Left colon (tissue), 2 donors: Measurements from ENCODE around the gene RYR3. TPM values are rescaled to one million over a fixed set of nuclear protein-coding genes. Genes with fewer than 3 reads are reported as not detected.

Experiments
- ATAC-seq: fragments of 200-7000 bp; cut with Tn5 transposase; one replicate; pipeline ENCODE4 v1.9.1; 2020; ENCODE audit warnings: mild to moderate bottlenecking, moderate library complexity
- DNase-seq, 2 donors: peaks; one replicate each; pipeline ENCODE4 v3.0.0-alpha.2; 2020
- intact Hi-C, 2 donors: fragments of 100-400 bp; cut with DNase I in 1 of 2; cut with micrococcal nuclease in 1 of 2; formaldehyde crosslinking; loops; one replicate each; pipeline versions ENCODE4 v1.11.2 to v1.14.0; 2022; cut with DNase I, micrococcal nuclease
- total RNA-seq, 2 donors: library from RNA; stranded (reverse); fragmentation: NEBNext Ultra II Directional; extraction: Animal tissue kit (Norgen Biotek cat#: 25700); gene quantifications; one replicate each; pipeline ENCODE4 v1.2.1, GENCODE V29; 2021
- donor health status: DM: no; HTN: no; CAD: no.
- donor health status: DM: yes; HTN: yes; CAD: no.

RYR3 gene
- total RNA-seq, 2 donors from 2014 or later: 0.27 to 2.2 TPM

GRCh38 chr15:33374226-33374914 lies 63.6 kb downstream of the RYR3 start:
- intact Hi-C loops: no loop called here
- no peak for DNase-seq
- ATAC-seq: no peak

GRCh38 chr15:33375236-33375635 lies 64.5 kb downstream of the RYR3 start:
- intact Hi-C loops: no loop called here
- ATAC-seq: no peak

GRCh38 chr15:33377204-33377603 lies 66.4 kb downstream of the RYR3 start:
- ATAC-seq: no peak
- intact Hi-C loops: no loop called here
- DNase-seq: no peak

More at GRCh38 chr15:33375236-33375635, 64.5 kb downstream of the RYR3 start:
- no peak for DNase-seq

GRCh38 chr15:33378866-33379480 lies 68.2 kb downstream of the RYR3 start:
- no peak for DNase-seq
- intact Hi-C loops: no loop called here
- ATAC-seq: no peak

DNA sequence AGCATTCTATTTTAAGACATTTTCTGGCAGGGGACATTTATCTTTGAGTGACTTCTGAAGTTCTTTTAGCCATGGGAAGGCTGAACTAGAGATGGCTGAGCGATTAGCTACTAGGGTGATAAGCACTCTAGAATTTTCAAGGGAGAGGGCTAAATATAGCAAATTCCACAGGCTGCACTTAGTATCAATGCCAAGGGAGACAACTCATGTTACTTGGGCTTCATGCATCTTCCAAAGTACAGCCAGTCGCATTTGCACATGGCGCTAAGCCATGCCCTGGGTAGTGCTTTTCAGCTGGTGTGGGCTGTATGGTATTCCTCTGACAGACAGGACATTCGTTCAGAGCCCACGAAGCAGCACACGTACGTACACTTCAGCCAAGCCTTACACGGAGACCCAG lies 69.6 kb downstream of the RYR3 start:
- no peak for DNase-seq
- no peak for ATAC-seq
- intact Hi-C loops: no loop called here

DNA sequence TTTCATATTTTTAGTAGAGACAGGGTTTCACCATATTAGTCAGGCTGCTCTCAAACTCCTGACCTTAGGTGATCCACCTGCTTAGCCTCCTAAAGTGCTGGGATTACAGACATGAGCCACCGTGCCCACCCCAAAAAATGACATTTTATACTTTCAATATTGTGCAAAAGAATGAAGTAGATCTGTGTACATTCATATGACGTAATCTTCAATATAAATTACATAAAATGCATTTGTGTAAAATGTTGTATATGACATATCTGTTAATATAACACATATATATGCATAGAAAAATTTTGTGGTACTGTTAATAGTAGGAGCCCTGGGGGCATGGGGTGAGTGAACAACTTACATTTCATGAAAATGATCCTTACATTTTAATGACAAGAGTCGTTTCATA lies 71.7 kb downstream of the RYR3 start:
- ATAC-seq: no peak

DNA sequence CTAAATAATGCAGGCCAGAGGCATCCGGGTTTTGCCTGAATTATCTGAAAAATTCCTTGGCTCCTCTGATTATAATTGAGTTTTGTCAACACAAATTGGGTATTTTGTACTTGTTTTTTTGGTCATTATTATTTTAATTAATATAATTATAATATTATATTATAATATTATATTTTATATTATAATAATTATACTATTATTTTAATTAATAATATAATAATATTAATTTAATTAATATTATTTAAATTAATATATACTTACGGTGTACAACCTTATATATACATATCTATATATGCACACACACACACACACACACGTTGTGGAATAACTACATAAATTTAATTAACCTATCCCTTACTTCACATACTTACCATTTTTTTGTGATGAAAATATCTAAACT lies 73.5 kb downstream of the RYR3 start:
- no peak for ATAC-seq
- intact Hi-C loops: no loop called here

More for the DNA sequence above, 71.7 kb downstream of the RYR3 start:
- intact Hi-C loops: no loop called here
- DNase-seq: no peak

DNA sequence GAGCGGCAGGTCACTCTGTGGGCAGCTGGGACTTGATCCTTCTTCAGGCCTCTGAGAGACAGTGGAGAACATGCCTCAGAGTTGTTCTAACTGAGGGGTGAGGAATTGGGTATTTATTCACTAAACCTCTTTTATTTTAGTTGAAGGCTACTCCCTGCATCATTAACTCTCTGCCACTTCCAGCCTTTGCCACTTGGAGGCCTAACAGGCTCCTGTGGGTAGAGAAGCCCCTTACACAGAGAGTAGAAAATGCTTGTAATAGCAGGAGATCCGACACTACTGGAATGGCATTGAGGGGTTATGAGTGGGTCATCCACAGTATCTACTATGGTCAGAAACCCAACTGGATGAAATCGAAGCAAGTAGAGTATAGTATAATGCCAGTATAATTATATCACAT lies 81.7 kb downstream of the RYR3 start:
- no peak for DNase-seq
- intact Hi-C loops: no loop called here
- ATAC-seq: no peak

More for the DNA sequence above, 73.5 kb downstream of the RYR3 start:
- DNase-seq: no peak

DNA sequence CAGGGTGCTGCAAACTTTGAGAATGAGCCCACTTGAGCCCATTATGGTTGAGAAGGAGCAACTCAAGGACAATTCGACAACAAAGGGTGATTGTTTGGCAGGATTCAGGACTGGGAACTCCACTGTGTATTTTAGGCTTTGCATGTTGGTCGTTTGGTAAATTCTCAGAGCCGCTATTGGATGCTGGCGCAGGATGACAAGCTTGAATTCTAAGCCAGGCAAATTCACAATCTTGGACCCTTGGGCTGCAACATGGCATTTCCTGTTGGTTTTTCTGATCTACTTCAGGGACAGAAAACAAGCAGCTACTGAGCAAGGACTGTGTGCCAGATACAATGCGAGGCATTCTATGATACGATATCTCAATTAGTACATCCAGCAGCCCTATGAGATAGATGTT lies 82.8 kb downstream of the RYR3 start:
- intact Hi-C loops: no loop called here
- DNase-seq (no peak), ATAC-seq (no peak)

GRCh38 chr15:33395321-33395720 lies 84.6 kb downstream of the RYR3 start:
- DNase-seq: no peak
- intact Hi-C loops: no loop called here
- no peak for ATAC-seq

DNA sequence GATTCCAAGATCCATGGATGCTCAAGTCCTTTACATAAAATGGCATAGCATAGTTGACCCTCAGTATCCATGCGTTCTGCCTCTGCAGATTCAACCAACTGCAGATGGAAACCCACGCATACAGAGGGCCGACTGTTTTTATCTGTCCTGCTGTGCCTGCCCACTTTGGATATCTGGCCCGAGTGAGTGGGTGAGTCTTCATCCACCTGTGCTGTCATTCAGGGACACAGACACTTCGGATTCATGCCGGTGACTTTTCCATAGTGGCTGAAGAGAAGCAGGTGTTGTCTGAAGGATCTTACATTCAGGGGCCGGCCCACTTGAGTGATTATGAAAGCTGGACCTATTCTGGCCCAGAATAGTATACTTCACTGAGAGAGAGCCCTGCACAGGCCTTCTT lies 85.1 kb downstream of the RYR3 start:
- ATAC-seq: no peak
- DNase-seq: no peak
- intact Hi-C loops: no loop called here

GRCh38 chr15:33396475-33396874 lies 85.7 kb downstream of the RYR3 start:
- DNase-seq (no peak), ATAC-seq (no peak)
- intact Hi-C loops: no loop called here

DNA sequence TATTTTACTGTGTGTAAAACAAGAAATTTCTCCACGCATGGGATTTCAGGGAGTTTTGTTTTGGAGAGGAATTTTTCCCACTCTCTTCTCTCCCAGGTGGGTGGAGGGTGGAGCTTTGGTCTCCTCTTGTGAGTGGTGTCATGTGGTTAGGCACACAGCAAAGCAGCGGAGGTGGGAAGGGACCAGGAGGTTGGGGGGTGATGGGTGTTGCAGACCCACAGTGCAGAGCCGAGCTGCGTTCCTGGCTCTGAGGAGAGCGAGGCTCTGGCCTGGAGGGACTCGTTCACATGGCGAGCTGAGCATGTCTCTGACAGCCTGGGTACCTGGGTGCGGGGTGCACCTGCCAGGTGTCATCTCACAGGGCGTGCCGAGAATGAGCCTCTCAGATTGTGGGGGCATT lies 87.8 kb downstream of the RYR3 start:
- intact Hi-C loops: no loop called here
- DNase-seq: no peak
- no peak for ATAC-seq

DNA sequence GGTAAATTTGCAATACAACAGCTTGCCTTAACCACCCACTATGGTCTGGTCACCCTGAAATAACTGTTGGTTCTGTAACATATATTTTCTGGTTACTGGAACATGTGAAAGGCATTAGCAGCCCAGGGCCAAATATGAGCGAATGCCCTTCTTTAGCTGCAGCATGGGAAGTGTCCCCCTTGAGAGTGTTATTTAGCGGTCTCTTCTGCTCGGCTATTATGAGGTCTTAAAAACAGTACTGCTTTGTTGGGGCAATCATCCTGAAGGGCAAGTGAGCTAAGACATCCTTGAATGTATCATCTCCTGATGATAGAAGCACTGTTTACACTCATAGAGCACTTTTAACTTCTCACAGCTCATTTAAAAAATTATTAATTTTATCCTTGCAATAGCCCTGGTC lies 90.2 kb downstream of the RYR3 start:
- no peak for DNase-seq
- ATAC-seq: no peak
- intact Hi-C loops: no loop called here

GRCh38 chr15:33402600-33402999 lies 91.8 kb downstream of the RYR3 start:
- ATAC-seq: no peak
- intact Hi-C loops: no loop called here

GRCh38 chr15:33405096-33405495 lies 94.3 kb downstream of the RYR3 start:
- intact Hi-C loops: no loop called here
- no peak for DNase-seq
- no peak for ATAC-seq

More at GRCh38 chr15:33402600-33402999, 91.8 kb downstream of the RYR3 start:
- DNase-seq: no peak

- ATAC-seq (no peak), DNase-seq (no peak)
- intact Hi-C loops: no loop called here
Observed at GRCh38 chr15:33411596-33412540, 101.1 kb downstream of the RYR3 start.

DNA sequence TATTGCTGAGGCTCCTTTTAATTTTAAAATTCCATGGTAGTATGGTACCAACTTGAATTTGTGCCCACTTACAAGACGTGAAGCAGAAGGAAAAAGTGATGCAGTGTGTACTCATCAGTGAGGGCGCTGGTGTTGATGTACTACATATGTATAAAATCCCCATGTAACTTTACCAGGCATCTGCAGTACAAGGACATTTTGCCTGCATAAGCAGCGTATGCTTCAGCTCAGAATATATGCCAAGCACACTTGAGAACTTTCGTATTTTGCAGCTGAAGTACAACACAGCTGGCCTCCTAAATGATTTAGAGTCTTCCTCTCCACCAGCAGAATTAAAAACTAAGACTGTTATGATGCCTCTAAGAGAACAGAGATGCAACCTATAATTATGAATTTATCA lies 108.9 kb downstream of the RYR3 start:
- no peak for DNase-seq
- intact Hi-C loops: no loop called here
- ATAC-seq: no peak

DNA sequence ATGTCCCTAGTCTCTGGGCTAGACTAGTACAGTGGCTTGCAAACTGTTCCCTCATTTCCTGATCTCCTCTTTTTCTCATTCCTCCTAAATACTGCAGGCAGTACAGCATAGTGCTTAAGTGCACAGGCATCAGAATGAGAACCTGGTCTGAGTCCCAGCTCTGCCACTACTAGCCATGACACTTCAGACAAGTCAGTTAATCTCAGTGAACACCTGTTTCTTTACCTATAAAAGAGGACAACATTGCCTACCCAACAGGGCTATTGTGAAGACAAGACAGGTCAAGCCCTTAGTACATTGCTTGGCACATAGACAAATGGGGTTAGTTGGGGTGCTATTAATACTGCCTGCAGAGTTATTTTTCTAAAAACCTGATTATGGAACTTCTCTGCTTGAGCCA lies 113.3 kb downstream of the RYR3 start:
- intact Hi-C loops: no loop called here
- no peak for ATAC-seq
- no peak for DNase-seq

- ATAC-seq (no peak), DNase-seq (no peak)
- intact Hi-C loops: no loop called here
Observed at GRCh38 chr15:33425142-33425541, 114.4 kb downstream of the RYR3 start.
